Measurements from ENCODE around the gene PIANP. TPM values are rescaled to one million over a fixed set of nuclear protein-coding genes. Genes with fewer than 3 reads are reported as not detected.

Gene PIANP
- total RNA-seq, 2 experiments from 2014 or later = 0.17 to 0.44 TPM

Other genes starting within 250 kb of the PIANP start
- 10 to 100 TPM; 33.4 to 35.0 TPM for gene TAPBPL, start 248.8 kb downstream of the PIANP start, total RNA-seq
- gene VAMP1, start 230.1 kb downstream of the PIANP start, total RNA-seq = 10 to 100 TPM; 27.7 to 30.2 TPM
- gene MRPL51, start 207.6 kb downstream of the PIANP start, total RNA-seq = 100 to 1,000 TPM; 289 to 312 TPM
- gene NCAPD2, start 206.7 kb downstream of the PIANP start, total RNA-seq = 100 to 1,000 TPM; 192 to 196 TPM
- gene GAPDH, start 166.3 kb downstream of the PIANP start, total RNA-seq = 1,000 to 10,000 TPM; 5,823 to 5,836 TPM
- 10 to 100 TPM; 10.9 to 12.4 TPM for gene IFFO1, start 144.8 kb downstream of the PIANP start, total RNA-seq
- 10 to 100 TPM; 74.9 to 82.2 TPM for gene NOP2, start 132.5 kb downstream of the PIANP start, total RNA-seq
- gene CHD4, start 93.4 kb downstream of the PIANP start, total RNA-seq = 100 to 1,000 TPM; 302 to 305 TPM
- gene LPAR5, start 64.9 kb downstream of the PIANP start, total RNA-seq = 1 to 10 TPM; 4.7 to 4.8 TPM
- gene ACRBP, start 53.4 kb downstream of the PIANP start, total RNA-seq = 1 to 10 TPM in 1 of 2 experiments, under 1 TPM in 1; 0.63 to 1.2 TPM
- 10 to 100 TPM; 13.8 to 15.2 TPM for gene ING4, start 37.7 kb downstream of the PIANP start, total RNA-seq
- 10 to 100 TPM; 55.3 to 56.3 TPM for gene ZNF384, start 11.4 kb downstream of the PIANP start, total RNA-seq
- gene COPS7A, start 23.2 kb upstream of the PIANP start, total RNA-seq = 10 to 100 TPM; 37.6 to 39.4 TPM
- gene MLF2, start 52.3 kb upstream of the PIANP start, total RNA-seq = 100 to 1,000 TPM; 140 to 141 TPM
- gene PTMS, start 65.5 kb upstream of the PIANP start, total RNA-seq = 100 to 1,000 TPM; 104 to 109 TPM
- gene LAG3, start 71.7 kb upstream of the PIANP start, total RNA-seq = 100 to 1,000 TPM; 169 to 172 TPM
- 100 to 1,000 TPM; 290 to 300 TPM for gene CD4, start 88.7 kb upstream of the PIANP start, total RNA-seq
- under 1 TPM in 1 of 2 experiments, not detected in 1; 0.31 TPM for gene GPR162, start 121.0 kb upstream of the PIANP start, total RNA-seq
- gene P3H3, start 127.6 kb upstream of the PIANP start, total RNA-seq = 1 to 10 TPM; 2.5 to 2.7 TPM
- under 1 TPM; 0.22 to 0.78 TPM for gene GNB3, start 140.1 kb upstream of the PIANP start, total RNA-seq
- 10 to 100 TPM; 80.3 to 87.8 TPM for gene CDCA3, start 150.5 kb upstream of the PIANP start, total RNA-seq
- gene USP5, start 151.3 kb upstream of the PIANP start, total RNA-seq = 100 to 1,000 TPM; 125 to 130 TPM
- 1,000 to 10,000 TPM; 1,432 to 1,495 TPM for gene TPI1, start 166.7 kb upstream of the PIANP start, total RNA-seq
- 1 to 10 TPM; 3.8 to 4.7 TPM for gene SPSB2, start 172.5 kb upstream of the PIANP start, total RNA-seq
- 1 to 10 TPM; 6.8 to 7.8 TPM for gene LRRC23, start 204.0 kb upstream of the PIANP start, total RNA-seq
- gene ENO2, start 213.8 kb upstream of the PIANP start, total RNA-seq = 100 to 1,000 TPM; 185 to 193 TPM
- gene ATN1, start 227.1 kb upstream of the PIANP start, total RNA-seq = 10 to 100 TPM; 34.8 to 37.8 TPM
- not detected for gene RNU7-1, start 243.0 kb upstream of the PIANP start, total RNA-seq
- gene C12orf57, start 243.2 kb upstream of the PIANP start, total RNA-seq = 100 to 1,000 TPM; 257 to 272 TPM